Spleen (tissue), 11 donors: Measurements from ENCODE around the gene CREB3L2. TPM values are rescaled to one million over a fixed set of nuclear protein-coding genes. Genes with fewer than 3 reads are reported as not detected.

ENCODE experiments used
- DNase-seq: peaks from one replicate; pipeline ENCODE4 v3.0.0-alpha.2; 2020
- H3K27ac ChIP-seq, 8 donors: fragments of 200-600 bp; sonication (generic) in 7 of 8; 1 replicate in 4 of 8; 2 replicates in 4 of 8; pipeline versions ENCODE4 v1.5.0 to v1.8.0; 2016 to 2021; ENCODE audit warnings: inconsistent platforms in 4 of 8, mild to moderate bottlenecking in 4 of 8, moderate library complexity in 1 of 8
- H3K27me3 ChIP-seq, 7 donors: fragments of 200-600 bp; sonication (generic) in 6 of 7; replicated peaks in 1 of 7; 1 replicate in 4 of 7; 2 replicates in 3 of 7; pipeline versions ENCODE4 v1.5.0 to v1.8.0; 2016 to 2021; ENCODE audit warnings: inconsistent platforms in 3 of 7, mild to moderate bottlenecking in 1 of 7
- H3K36me3 ChIP-seq, 6 donors: fragments of 200-600 bp; sonication (generic) in 5 of 6; 1 replicate in 4 of 6; 2 replicates in 2 of 6; pipeline versions ENCODE4 v1.5.0 to v1.8.0; 2016 to 2021; ENCODE audit warnings: inconsistent platforms in 2 of 6
- H3K4me1 ChIP-seq, 6 donors: fragments of 200-600 bp; sonication (generic) in 5 of 6; 1 replicate in 3 of 6; 2 replicates in 3 of 6; pipeline versions ENCODE4 v1.5.0 to v1.8.0; 2016 to 2021; ENCODE audit warnings: inconsistent platforms in 3 of 6
- H3K4me3 ChIP-seq, 8 donors: fragments of 200-600 bp; sonication (generic) in 7 of 8; 1 replicate in 4 of 8; 2 replicates in 4 of 8; pipeline versions ENCODE4 v1.5.0 to v1.8.0; 2016 to 2021; ENCODE audit warnings: inconsistent platforms in 4 of 8, mild to moderate bottlenecking in 4 of 8, moderate library complexity in 2 of 8
- H3K9me3 ChIP-seq, 8 donors: fragments of 200-600 bp; sonication (generic) in 7 of 8; 1 replicate in 4 of 8; 2 replicates in 4 of 8; pipeline versions ENCODE4 v1.5.0 to v1.8.0; 2016 to 2021; ENCODE audit warnings: inconsistent platforms in 4 of 8
- POLR2A ChIP-seq, 3 donors: fragments of 450-650 bp; IDR thresholded peaks; one replicate each; pipeline ENCODE4 v1.5.1; 2017; ENCODE audit warnings: antibody characterized with exemption in 3 of 3, mild to moderate bottlenecking in 1 of 3
- POLR2AphosphoS5 ChIP-seq, 3 donors: sonication (generic); formaldehyde crosslinking; IDR thresholded peaks; one replicate each; pipeline ENCODE4 v1.5.1; 2017; ENCODE audit warnings: antibody characterized with exemption in 3 of 3
- WGBS, 5 donors: extraction: QIAGEN DNeasy Blood & Tissue Kit in 3 of 5; methylation state at CpG; one replicate each; pipeline versions ENCODE4 v1.1.5 to v1.1.7; 2013 to 2018; 5-methylcytosine and 5-hydroxymethylcytosine counted together
- intact Hi-C: fragments of 100-400 bp; cut with DNase I; formaldehyde crosslinking; loops from one replicate; pipeline ENCODE4 v1.15.0; 2023; ENCODE audit warnings: low total_unique reads
- polyA plus RNA-seq, 3 donors: library from polyadenylated mRNA; stranded (reverse); fragments of 200-250 nt; gene quantifications; one replicate each; pipeline ENCODE4 v1.2.1, GENCODE V29; 2013
- total RNA-seq, 7 donors: library from RNA; depleted of rRNA in 3 of 7; stranded (reverse); fragments of >200 nt in 3 of 7; fragmentation: NEBNext Ultra II Directional in 4 of 7; extraction: Animal tissue kit (Norgen Biotek cat#: 25700) in 4 of 7; gene quantifications; one replicate each; pipeline versions ENCODE4 v1.1.0 to v1.2.1, GENCODE V29; 2016 to 2021
- TF ChIP-seq, protein P1 (sequence below), 11 experiments: fragments of 200-600 bp in 7 of 11; fragments of 450-650 bp in 4 of 11; sonication (generic) in 4 of 11; IDR thresholded peaks in 8 of 11; conservative IDR thresholded peaks in 3 of 11; 1 replicate in 7 of 11; 2 replicates in 4 of 11; pipeline versions ENCODE4 v1.4.0 to v1.8.0; 2016 to 2021; ENCODE audit warnings: antibody characterized with exemption in 11 of 11, inconsistent platforms in 4 of 11, mild to moderate bottlenecking in 1 of 11
- donor health status: healthy with polysubstance abuse.
- donor health status: DM: no; HTN: no; CAD: no; lungs with moderate emphysema.
- donor health status: DM: no; HTN: no; CAD: no.
- donor health status: Bipolar disorder and iron deficiency.
- donor health status: healthy.
- donor health status: DM: no; HTN: no; CAD: no.
- donor health status: DM: yes; HTN: yes; CAD: no.

The CREB3L2 gene
- total and polyA plus RNA-seq, 10 donors: 3.5 to 68.4 (median 42.4) TPM

DNA sequence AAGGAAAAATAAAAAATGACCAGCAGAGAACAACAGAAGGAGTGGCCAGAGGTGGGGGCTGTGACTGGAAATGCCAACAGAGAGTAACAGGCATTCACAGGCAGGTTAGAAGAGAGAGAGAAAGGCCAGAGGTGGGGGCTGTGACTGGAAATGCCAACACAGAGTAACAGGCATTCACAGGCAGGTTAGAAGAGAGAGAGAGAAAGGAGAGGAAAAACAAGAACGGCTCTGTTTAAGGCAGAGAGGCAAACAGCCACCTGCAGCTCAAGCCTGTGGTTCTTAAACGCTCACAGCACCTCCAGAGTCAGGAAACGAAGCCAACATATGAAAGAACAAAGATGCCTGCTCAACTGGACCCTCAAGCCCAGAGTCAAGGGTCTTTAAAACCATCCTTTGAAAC, 115.6 kb downstream of the CREB3L2 start:
- no peak for TF ChIP-seq POLR2A (IDR thresholded peaks at IDR 0.05)
- TF ChIP-seq POLR2AphosphoS5 (IDR thresholded peaks at IDR 0.05): no peak
- H3K4me1 ChIP-seq: no peaks in the 10 kb centered on the region
- peaks cover 3 to 95% (median 43%) of the 10 kb centered on the region in 6 donors for H3K36me3 ChIP-seq
- intact Hi-C loops: no loop called here
- no peaks in the 10 kb centered on the region for H3K27me3 ChIP-seq
- no peak overlapping the region for H3K4me3 ChIP-seq
- WGBS, 5 donors: 80 to 87% (median 85%) methylated on average over 3 of the region's 3 CpGs
- H3K27ac ChIP-seq: no peak overlapping the region
- no peak for DNase-seq
- peaks cover 0 to 13% (median 9%) of the 10 kb centered on the region in 8 donors for H3K9me3 ChIP-seq

DNA sequence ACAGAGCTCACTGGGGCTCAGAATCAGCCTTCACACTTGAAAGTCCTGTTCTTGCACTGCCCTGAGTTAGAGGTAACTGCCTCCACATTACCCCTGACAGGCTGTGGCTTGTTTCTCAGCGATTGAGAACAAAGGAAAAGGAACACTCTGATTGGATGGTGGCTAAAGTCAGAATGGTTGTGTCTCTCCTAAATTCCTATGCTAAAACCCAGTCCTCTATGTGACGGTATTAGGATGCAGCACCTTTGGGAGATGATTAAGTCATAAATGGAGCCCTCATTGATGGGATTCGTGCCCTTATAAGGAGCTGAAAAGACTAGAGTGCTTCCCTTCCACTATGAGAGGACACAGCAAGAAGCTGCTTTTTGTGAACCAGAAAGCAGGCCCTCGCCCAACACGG, 116.2 kb downstream of the CREB3L2 start:
- DNase-seq: no peak
- H3K4me3 ChIP-seq: no peak overlapping the region
- no peaks in the 10 kb centered on the region for H3K27me3 ChIP-seq
- TF ChIP-seq POLR2AphosphoS5 (IDR thresholded peaks at IDR 0.05) (no peak), POLR2A (IDR thresholded peaks at IDR 0.05) (no peak)
- TF ChIP-seq, protein P1, sequence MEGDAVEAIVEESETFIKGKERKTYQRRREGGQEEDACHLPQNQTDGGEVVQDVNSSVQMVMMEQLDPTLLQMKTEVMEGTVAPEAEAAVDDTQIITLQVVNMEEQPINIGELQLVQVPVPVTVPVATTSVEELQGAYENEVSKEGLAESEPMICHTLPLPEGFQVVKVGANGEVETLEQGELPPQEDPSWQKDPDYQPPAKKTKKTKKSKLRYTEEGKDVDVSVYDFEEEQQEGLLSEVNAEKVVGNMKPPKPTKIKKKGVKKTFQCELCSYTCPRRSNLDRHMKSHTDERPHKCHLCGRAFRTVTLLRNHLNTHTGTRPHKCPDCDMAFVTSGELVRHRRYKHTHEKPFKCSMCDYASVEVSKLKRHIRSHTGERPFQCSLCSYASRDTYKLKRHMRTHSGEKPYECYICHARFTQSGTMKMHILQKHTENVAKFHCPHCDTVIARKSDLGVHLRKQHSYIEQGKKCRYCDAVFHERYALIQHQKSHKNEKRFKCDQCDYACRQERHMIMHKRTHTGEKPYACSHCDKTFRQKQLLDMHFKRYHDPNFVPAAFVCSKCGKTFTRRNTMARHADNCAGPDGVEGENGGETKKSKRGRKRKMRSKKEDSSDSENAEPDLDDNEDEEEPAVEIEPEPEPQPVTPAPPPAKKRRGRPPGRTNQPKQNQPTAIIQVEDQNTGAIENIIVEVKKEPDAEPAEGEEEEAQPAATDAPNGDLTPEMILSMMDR (IDR thresholded peaks at IDR 0.05 in 8 of 11, conservative IDR thresholded peaks at IDR 0.05 in 3 of 11): no peak
- peaks cover 0 to 13% (median 9%) of the 10 kb centered on the region in 8 donors for H3K9me3 ChIP-seq
- intact Hi-C loops: no loop called here
- WGBS, 5 donors: 92 to 95% (median 94%) methylated on average over 5 of the region's 5 CpGs
- no peaks in the 10 kb centered on the region for H3K4me1 ChIP-seq
- no peak overlapping the region for H3K27ac ChIP-seq
- peaks cover 3 to 95% (median 49%) of the 10 kb centered on the region in 6 donors for H3K36me3 ChIP-seq

- Histone ChIP-seq H3K4me3 (no peak overlapping the region), H3K27me3 (no peaks in the 10 kb centered on the region), H3K9me3 (peaks cover 0 to 13% (median 9%) of the 10 kb centered on the region in 8 donors), H3K27ac (no peak overlapping the region), H3K36me3 (peaks cover 3 to 98% (median 74%) of the 10 kb centered on the region in 6 donors), H3K4me1 (peaks cover 0 to 9% (median 0%) of the 10 kb centered on the region in 6 donors)
- intact Hi-C loops: no loop called here
- no peak for DNase-seq
- TF ChIP-seq POLR2AphosphoS5 (IDR thresholded peaks at IDR 0.05) (no peak), POLR2A (IDR thresholded peaks at IDR 0.05) (no peak)
- TF ChIP-seq, protein P1 (IDR thresholded peaks at IDR 0.05 in 8 of 11, conservative IDR thresholded peaks at IDR 0.05 in 3 of 11): no peak
Observed at GRCh38 chr7:137882806-137883205, 119.1 kb downstream of the CREB3L2 start.

GRCh38 chr7:137882261-137882668, 119.6 kb downstream of the CREB3L2 start:
- no peak overlapping the region for H3K27ac ChIP-seq
- no peaks in the 10 kb centered on the region for H3K27me3 ChIP-seq
- peaks cover 0 to 12% (median 0%) of the 10 kb centered on the region in 6 donors for H3K4me1 ChIP-seq
- peaks cover 3 to 98% (median 76%) of the 10 kb centered on the region in 6 donors for H3K36me3 ChIP-seq
- intact Hi-C loops: no loop called here
- DNase-seq: no peak
- WGBS, 5 donors: 67 to 94% (median 86%) methylated on average over 5 of the region's 5 CpGs
- H3K4me3 ChIP-seq: no peak overlapping the region
- no peak for TF ChIP-seq POLR2AphosphoS5 (IDR thresholded peaks at IDR 0.05)
- TF ChIP-seq, protein P1 (IDR thresholded peaks at IDR 0.05 in 8 of 11, conservative IDR thresholded peaks at IDR 0.05 in 3 of 11): no peak
- no peak for TF ChIP-seq POLR2A (IDR thresholded peaks at IDR 0.05)
- H3K9me3 ChIP-seq: peaks cover 0 to 13% (median 9%) of the 10 kb centered on the region in 8 donors
